Astrocyte (in vitro differentiated cells and primary cell): ENCODE measurements around the gene GPR158. TPM values are rescaled to one million over a fixed set of nuclear protein-coding genes. Genes with fewer than 3 reads are reported as not detected.

Experiments used
- DNase-seq: peaks from one replicate; pipeline ENCODE4 v3.0.0-alpha.2; 2010; ENCODE audit warnings: low read depth
- FAIRE-seq: peaks from 2 replicates; lab custom pipeline; 2011; peaks lifted over from hg19 to GRCh38; lab: Jason Lieb, UNC
- H2AFZ ChIP-seq: 2 replicates; pipeline ENCODE4 v1.6.0; 2012; ENCODE audit warnings: low read depth, low read length, inconsistent platforms
- H3K27ac ChIP-seq: 2 replicates; pipeline ENCODE4 v1.5.1; 2011; ENCODE audit warnings: low read depth, low read length, inconsistent platforms
- H3K27me3 ChIP-seq: 2 replicates; pipeline ENCODE4 v1.6.0; 2011; ENCODE audit warnings: low read length, inconsistent platforms; ENCODE audit not compliant: insufficient read depth
- H3K36me3 ChIP-seq: 2 replicates; pipeline ENCODE4 v1.5.1; 2011; ENCODE audit warnings: low read length, inconsistent platforms; ENCODE audit not compliant: insufficient read depth
- H3K4me1 ChIP-seq: 2 replicates; pipeline ENCODE4 v1.5.1; 2011; ENCODE audit warnings: low read length, inconsistent platforms; ENCODE audit not compliant: insufficient read depth
- H3K4me2 ChIP-seq: 2 replicates; pipeline ENCODE4 v1.6.0; 2012; ENCODE audit warnings: low read length, inconsistent platforms
- H3K4me3 ChIP-seq: 2 replicates; pipeline ENCODE4 v1.5.1; 2011; ENCODE audit warnings: low read depth, mild to moderate bottlenecking, low read length, inconsistent platforms; ENCODE audit not compliant: insufficient read depth
- H3K79me2 ChIP-seq: 2 replicates; pipeline ENCODE4 v1.6.0; 2012; ENCODE audit warnings: mild to moderate bottlenecking, low read length, inconsistent platforms; ENCODE audit not compliant: insufficient read depth
- H3K9ac ChIP-seq: 2 replicates; pipeline ENCODE4 v1.6.0; 2012; ENCODE audit warnings: mild to moderate bottlenecking, low read length, inconsistent platforms
- H3K9me3 ChIP-seq: 2 replicates; pipeline ENCODE4 v1.5.1; 2012; ENCODE audit warnings: low read depth, mild to moderate bottlenecking, low read length, inconsistent platforms; ENCODE audit not compliant: insufficient read depth
- H4K20me1 ChIP-seq: 2 replicates; pipeline ENCODE4 v1.6.0; 2012; ENCODE audit warnings: low read length, inconsistent platforms; ENCODE audit not compliant: insufficient read depth
- H3K27ac Mint-ChIP-seq: one replicate; pipeline ENCODE4 v1.8.0; 2021; ENCODE audit warnings: mild to moderate bottlenecking, mixed read lengths; ENCODE audit not compliant: unreplicated experiment
- H3K27me3 Mint-ChIP-seq: one replicate; pipeline ENCODE4 v1.8.0; 2021; ENCODE audit warnings: low read depth, mixed read lengths; ENCODE audit not compliant: unreplicated experiment
- H3K36me3 Mint-ChIP-seq: one replicate; pipeline ENCODE4 v1.8.0; 2021; ENCODE audit warnings: low read depth, mixed read lengths; ENCODE audit not compliant: unreplicated experiment
- H3K4me1 Mint-ChIP-seq: one replicate; pipeline ENCODE4 v1.8.0; 2021; ENCODE audit warnings: low read depth, mixed read lengths; ENCODE audit not compliant: unreplicated experiment
- H3K4me3 Mint-ChIP-seq: one replicate; pipeline ENCODE4 v1.8.0; 2021; ENCODE audit warnings: mild to moderate bottlenecking, moderate library complexity, mixed read lengths; ENCODE audit not compliant: unreplicated experiment
- H3K9me3 Mint-ChIP-seq: one replicate; pipeline ENCODE4 v1.8.0; 2021; ENCODE audit warnings: mild to moderate bottlenecking, mixed read lengths; ENCODE audit not compliant: unreplicated experiment
- CTCF ChIP-seq: IDR thresholded peaks from 2 replicates; pipeline ENCODE4 v1.5.1; 2011; ENCODE audit warnings: low read depth, mild to moderate bottlenecking, inconsistent platforms, low read length, moderate library complexity; ENCODE audit not compliant: insufficient read depth
- EZH2 ChIP-seq: IDR thresholded peaks from 2 replicates; pipeline ENCODE4 v1.6.1; 2012; ENCODE audit warnings: mild to moderate bottlenecking, low read length, inconsistent platforms; ENCODE audit not compliant: insufficient read depth
- total RNA-seq: library from RNA; stranded (reverse); gene quantifications from 2 replicates; pipeline ENCODE4 v1.2.1, GENCODE V29; 2021

Gene GPR158
- total RNA-seq, 1 donor from 2014 or later = 0.27 TPM

GRCh38 chr10:25130906-25131305 is 43.9 kb upstream of the GPR158 start:
- FAIRE-seq (no peak), DNase-seq (peak; percentile 90)
- Histone ChIP-seq H4K20me1 (no peaks in the 10 kb centered on the region), H3K27ac (peak overlapping the region; percentile 37), H2AFZ (no peak overlapping the region), H3K79me2 (no peaks in the 10 kb centered on the region), H3K4me2 (peak overlapping the region; percentile 37), H3K27me3 (no peaks in the 10 kb centered on the region), H3K36me3 (no peaks in the 10 kb centered on the region), H3K4me1 (peaks cover 4% of the 10 kb centered on the region), H3K9me3 (no peaks in the 10 kb centered on the region), H3K9ac (peak overlapping the region; percentile 12), H3K4me3 (no peak overlapping the region)
- TF ChIP-seq CTCF = no peak
- TF ChIP-seq EZH2 = no peak
- H3K27ac Mint-ChIP-seq = peak overlapping the region; percentile 79
- no peaks in the 10 kb centered on the region for H3K36me3 Mint-ChIP-seq
- H3K4me1 Mint-ChIP-seq = peaks cover 4% of the 10 kb centered on the region
- peaks cover 2% of the 10 kb centered on the region for H3K27me3 Mint-ChIP-seq
- H3K4me3 Mint-ChIP-seq = no peak overlapping the region
- H3K9me3 Mint-ChIP-seq = no peaks in the 10 kb centered on the region

- H3K4me2 ChIP-seq = peak overlapping the region; percentile 26
- no peaks in the 10 kb centered on the region for H3K79me2 ChIP-seq
- H4K20me1 ChIP-seq = no peaks in the 10 kb centered on the region
- no peaks in the 10 kb centered on the region for H3K36me3 Mint-ChIP-seq
- H3K27me3 ChIP-seq = no peaks in the 10 kb centered on the region
- H3K4me1 ChIP-seq = peaks cover 4% of the 10 kb centered on the region
- no peaks in the 10 kb centered on the region for H3K4me1 Mint-ChIP-seq
- H3K4me3 ChIP-seq = no peak overlapping the region
- no peaks in the 10 kb centered on the region for H3K9me3 Mint-ChIP-seq
- peak overlapping the region; percentile 50 for H3K27ac ChIP-seq
- H3K9me3 ChIP-seq = no peaks in the 10 kb centered on the region
- peak; percentile 85 for DNase-seq
- no peak overlapping the region for H3K27ac Mint-ChIP-seq
- TF ChIP-seq CTCF (no peak), EZH2 (no peak)
- FAIRE-seq = no peak
- H3K9ac ChIP-seq = peak overlapping the region; percentile 23
- no peaks in the 10 kb centered on the region for H3K36me3 ChIP-seq
- H3K27me3 Mint-ChIP-seq = no peaks in the 10 kb centered on the region
- peak overlapping the region; percentile 37 for H2AFZ ChIP-seq
- no peak overlapping the region for H3K4me3 Mint-ChIP-seq
Observed at GRCh38 chr10:25142116-25142864, 32.5 kb upstream of the GPR158 start.

GRCh38 chr10:25157650-25158049 is 17.2 kb upstream of the GPR158 start:
- H3K79me2 ChIP-seq = no peaks in the 10 kb centered on the region
- no peaks in the 10 kb centered on the region for H3K9me3 ChIP-seq
- H3K36me3 ChIP-seq = no peaks in the 10 kb centered on the region
- no peak overlapping the region for H2AFZ ChIP-seq
- FAIRE-seq (no peak), DNase-seq (no peak)
- no peak overlapping the region for H3K27ac ChIP-seq
- no peaks in the 10 kb centered on the region for H3K4me1 ChIP-seq
- Mint-ChIP-seq H3K36me3 (no peaks in the 10 kb centered on the region), H3K4me1 (peaks cover 2% of the 10 kb centered on the region), H3K27ac (no peak overlapping the region), H3K4me3 (no peak overlapping the region), H3K9me3 (peaks cover 2% of the 10 kb centered on the region), H3K27me3 (no peaks in the 10 kb centered on the region)
- H3K27me3 ChIP-seq = no peaks in the 10 kb centered on the region
- H3K4me2 ChIP-seq = no peak overlapping the region
- H4K20me1 ChIP-seq = no peaks in the 10 kb centered on the region
- H3K9ac ChIP-seq = no peak overlapping the region
- TF ChIP-seq CTCF = no peak
- no peak for TF ChIP-seq EZH2
- no peak overlapping the region for H3K4me3 ChIP-seq
